Lower leg skin (tissue), 3 donors: ENCODE data around the gene MSH3.

Experiments used
- POLR2A ChIP-seq, 2 donors: fragments of 450-650 bp; IDR thresholded peaks; one replicate each; pipeline ENCODE4 v1.6.1; 2016 to 2017; ENCODE audit warnings: antibody characterized with exemption in 2 of 2, mild to moderate bottlenecking in 1 of 2, moderate library complexity in 1 of 2
- TF ChIP-seq, protein P1 (sequence below), 3 donors: fragments of 450-650 bp; IDR thresholded peaks; one replicate each; pipeline ENCODE4 v1.5.1; 2016; ENCODE audit warnings: antibody characterized with exemption in 3 of 3, mild to moderate bottlenecking in 3 of 3, moderate library complexity in 2 of 3

DNA sequence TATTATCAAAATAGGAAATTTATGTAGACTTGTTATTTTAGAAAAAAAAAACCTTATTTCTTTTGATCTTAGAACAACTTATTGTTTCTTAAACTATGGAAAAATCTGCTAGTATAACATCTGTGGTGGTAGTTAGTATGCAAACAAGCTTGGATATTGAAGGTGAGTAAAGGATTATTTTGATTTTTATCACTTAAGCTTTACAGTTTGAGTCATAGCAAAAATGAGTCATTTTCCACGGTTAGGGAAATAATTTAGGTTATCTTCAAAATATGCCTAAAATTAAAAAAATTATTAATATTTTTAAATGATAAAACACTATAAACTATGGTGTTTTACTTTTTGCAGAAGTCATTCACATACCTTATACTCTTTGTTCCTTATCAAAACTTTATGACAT lies 107.5 kb downstream of the MSH3 start:
- TF ChIP-seq, protein P1, sequence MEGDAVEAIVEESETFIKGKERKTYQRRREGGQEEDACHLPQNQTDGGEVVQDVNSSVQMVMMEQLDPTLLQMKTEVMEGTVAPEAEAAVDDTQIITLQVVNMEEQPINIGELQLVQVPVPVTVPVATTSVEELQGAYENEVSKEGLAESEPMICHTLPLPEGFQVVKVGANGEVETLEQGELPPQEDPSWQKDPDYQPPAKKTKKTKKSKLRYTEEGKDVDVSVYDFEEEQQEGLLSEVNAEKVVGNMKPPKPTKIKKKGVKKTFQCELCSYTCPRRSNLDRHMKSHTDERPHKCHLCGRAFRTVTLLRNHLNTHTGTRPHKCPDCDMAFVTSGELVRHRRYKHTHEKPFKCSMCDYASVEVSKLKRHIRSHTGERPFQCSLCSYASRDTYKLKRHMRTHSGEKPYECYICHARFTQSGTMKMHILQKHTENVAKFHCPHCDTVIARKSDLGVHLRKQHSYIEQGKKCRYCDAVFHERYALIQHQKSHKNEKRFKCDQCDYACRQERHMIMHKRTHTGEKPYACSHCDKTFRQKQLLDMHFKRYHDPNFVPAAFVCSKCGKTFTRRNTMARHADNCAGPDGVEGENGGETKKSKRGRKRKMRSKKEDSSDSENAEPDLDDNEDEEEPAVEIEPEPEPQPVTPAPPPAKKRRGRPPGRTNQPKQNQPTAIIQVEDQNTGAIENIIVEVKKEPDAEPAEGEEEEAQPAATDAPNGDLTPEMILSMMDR (IDR thresholded peaks at IDR 0.05) = no peak
- TF ChIP-seq POLR2A (IDR thresholded peaks at IDR 0.05) = no peak
